Suppressor macrophage treated with lipopolysaccharide for 1 hour (primary cell): ENCODE data around the gene HOXA2.
A peak's percentile ranks its signal among the peaks of the same experiment; 100 is the strongest.

Experiments used
- DNase-seq, 3 donors: peaks; one replicate each; pipeline ENCODE4 v3.0.0-alpha.2; 2020 to 2022

Gene HOXA2

DNA sequence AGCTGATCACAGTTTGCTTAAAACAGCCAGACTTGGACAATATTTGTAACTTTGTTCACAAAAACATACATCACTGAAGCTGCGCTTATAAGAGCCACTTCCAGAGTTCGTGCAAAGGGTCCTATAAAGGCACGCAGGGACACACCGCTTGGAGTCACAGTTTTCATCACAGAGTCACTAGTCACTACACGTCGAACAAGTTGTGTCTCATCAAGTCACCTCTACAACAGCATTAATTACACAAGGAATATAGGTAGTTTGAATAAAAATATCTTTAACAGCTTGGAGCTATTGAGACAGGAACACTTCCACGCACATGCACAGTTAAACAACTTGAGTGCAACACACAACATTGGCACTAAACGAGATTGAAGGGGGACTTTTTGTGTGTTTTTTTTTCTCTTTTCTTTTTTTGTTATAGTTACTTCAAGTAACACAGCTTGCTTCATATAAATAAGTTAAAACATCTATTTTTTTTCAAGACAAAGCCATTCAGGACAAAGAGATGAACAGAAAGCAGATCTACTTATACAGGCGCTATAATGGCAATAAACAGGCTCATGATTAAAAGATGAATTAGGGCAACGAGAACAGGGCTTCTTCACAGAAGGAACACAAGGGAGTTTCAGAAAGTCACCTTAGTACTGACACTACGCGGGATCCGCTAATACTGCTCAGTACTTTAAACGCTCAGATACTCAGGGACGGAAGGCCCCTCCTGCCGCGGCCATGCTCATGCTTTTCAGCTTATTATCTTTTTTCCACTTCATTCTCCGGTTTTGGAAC lies 38.8 kb upstream of the HOXA2 start:
- DNase-seq: no peak

- no peak for DNase-seq
Observed at GRCh38 chr7:27140126-27140857, 37.8 kb upstream of the HOXA2 start.

GRCh38 chr7:27139334-27140125 lies 37.0 kb upstream of the HOXA2 start:
- DNase-seq: no peak

- no peak for DNase-seq
Observed at GRCh38 chr7:27138985-27139333, 36.5 kb upstream of the HOXA2 start.

DNA sequence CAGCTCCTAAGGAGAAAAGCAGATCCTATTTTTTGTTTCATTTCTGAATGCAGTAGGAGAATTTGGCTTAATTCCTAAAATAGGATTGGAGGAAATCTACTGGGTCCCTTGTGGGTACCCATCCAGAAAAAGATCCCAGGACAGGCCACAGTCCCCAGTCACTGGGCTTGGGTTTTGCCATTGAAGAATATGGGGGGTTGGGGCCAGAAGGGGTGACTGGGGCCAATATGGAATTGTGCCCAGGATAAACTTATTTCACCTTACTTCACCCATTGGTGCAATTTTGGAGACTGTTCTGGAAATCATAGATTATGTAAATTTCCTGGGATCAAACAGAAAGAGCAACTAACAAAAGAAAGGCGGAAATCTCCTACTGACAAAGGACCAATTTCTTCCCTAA lies 36.0 kb upstream of the HOXA2 start:
- no peak for DNase-seq

- no peak for DNase-seq
Observed at GRCh38 chr7:27137640-27138315, 35.3 kb upstream of the HOXA2 start.

DNA sequence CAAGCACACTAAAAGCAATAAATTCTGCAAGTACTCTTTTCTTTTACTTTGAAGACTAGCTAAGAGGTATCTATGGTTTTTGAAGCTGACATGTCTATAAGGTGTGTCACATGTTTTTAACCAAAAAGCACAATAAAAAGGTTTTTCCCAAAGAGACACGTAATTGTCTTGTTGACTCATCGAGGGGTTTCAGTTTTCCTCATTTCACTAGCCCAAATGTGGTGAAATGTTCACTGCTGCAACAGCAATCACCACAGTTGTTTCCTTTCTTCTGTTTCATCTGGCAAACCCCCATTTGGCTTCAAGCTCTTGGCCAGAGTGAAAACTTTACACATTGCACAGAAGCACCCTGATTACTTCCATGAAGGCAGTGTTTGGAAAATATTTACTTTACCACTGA lies 31.9 kb upstream of the HOXA2 start:
- peak; percentile 88 to 98 (median 97) for DNase-seq

DNA sequence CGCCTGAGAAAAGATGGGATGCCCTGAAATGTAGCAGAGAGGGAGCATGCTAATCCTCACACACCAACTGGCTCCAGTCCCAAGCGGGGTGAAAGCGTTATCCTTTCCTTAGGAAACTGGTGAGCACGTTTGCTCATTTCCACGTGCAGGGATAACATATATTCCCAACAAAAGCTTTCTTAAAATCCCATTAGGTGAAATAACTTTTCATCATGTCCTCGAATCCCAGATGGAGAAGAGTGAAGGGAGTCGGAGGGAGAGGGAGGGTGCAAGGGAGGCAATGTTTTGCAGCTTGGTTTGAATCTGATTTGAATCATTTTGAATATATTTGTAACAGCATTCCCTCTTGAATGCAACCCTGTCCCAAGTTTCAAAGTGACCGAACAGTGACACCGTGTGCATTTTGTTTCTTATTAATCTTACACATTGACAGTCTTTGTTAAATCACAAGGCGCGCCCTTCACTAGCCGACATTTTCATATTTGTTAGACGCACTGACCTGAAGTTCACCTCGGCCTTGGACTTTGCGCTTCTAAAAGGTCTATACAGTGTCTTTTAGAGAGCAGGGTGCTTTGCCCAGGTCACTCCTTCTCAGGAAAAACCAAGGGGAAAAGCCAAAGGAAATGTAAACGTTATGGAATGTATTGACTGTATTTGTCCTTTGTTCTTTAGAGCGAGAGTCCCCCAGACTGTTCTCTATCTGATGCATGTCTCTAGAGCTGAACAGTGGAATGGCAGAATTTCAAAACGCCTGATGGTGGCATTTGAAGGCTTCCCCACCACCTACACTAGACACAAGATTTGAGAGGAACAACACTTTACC lies 31.1 kb upstream of the HOXA2 start:
- DNase-seq: peak in 1 of 3 donors; percentile 43

DNA sequence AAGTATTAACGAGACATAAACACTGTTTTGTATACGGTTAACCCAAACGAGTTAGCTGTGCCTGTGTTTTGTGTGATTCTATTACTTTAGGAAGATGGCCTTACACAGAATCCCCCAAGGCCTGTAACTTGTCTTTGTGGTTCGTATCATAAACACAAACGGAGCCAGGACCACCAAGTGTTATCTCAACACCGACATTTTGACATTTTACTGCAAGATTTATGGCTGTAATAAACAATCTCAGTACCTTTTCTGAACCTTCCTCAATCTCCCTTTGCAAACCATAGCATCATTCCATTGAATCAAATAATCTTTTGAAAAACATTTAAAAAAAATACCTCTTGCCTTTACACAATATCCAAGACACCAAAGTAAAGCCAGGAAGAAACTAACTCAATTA lies 30.5 kb upstream of the HOXA2 start:
- no peak for DNase-seq

DNA sequence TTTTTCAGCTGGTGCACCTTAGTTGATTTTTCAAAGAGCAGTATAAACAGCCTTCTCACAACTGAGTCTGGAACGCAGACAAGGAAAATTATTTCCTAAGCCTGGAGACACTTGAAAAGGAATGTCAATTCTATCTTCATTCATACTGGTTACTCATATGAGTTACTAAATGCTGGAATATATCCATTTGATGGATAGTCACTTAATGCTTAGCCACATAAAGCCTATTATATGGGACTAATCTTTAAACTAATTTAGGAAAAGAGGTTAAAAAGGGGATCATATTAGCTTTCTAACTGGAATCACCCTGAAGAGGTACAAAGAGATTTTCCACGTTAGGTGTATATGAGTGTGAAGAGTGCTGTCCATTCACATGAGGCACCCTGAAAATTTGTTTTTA lies 29.7 kb upstream of the HOXA2 start:
- DNase-seq: no peak

- no peak for DNase-seq
Observed at GRCh38 chr7:27131390-27131819, 28.9 kb upstream of the HOXA2 start.

GRCh38 chr7:27130540-27131389 lies 28.3 kb upstream of the HOXA2 start, which contains the start of gene HOXA4:
Gene HOXA4 (minus strand): TSS chr7:27130757. CDS start chr7:27130733, 24 bp downstream.
- peak; percentile 73 to 95 (median 83) for DNase-seq

DNA sequence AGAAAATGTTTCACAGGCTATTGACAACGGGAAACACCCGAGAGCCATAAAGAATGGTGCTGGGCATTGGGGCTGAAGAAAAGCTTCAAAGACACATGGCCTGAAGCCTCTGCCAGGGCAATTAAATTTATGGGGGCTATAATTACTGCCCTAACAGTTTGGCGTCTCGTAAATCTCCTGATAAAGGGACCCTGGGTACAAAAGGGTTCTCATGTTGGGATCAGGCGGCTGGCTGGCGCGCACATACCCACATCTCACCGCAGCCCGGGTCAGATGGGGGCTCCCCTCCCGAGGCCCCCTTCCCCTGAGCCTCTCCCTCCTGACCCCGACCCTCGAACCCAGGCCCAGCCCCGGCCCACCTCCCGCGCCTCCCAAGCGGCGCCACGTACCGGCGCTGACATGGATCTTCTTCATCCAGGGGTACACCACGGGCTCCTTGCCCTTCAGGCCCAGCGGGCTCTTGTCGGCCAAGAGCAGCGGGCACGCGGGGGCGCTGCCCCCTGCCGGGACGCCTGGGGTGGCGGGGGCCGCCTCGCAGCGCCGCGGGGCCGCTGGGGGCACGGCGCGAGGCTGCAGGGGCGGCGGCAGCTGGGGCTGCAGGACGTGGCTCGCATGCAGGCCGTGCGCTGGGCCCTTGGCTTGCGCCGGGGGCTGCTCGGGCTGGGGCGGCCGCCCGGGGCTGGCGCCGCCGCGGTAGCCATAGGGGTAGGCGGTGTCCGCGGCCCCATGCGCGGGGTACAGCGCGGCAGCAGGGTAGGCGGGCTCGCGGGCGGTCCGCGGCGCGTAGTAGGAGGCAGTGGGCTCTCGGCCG lies 27.5 kb upstream of the HOXA2 start:
- peak in 1 of 3 donors; percentile 53 for DNase-seq

GRCh38 chr7:27128776-27129728 lies 26.6 kb upstream of the HOXA2 start:
- no peak for DNase-seq

DNA sequence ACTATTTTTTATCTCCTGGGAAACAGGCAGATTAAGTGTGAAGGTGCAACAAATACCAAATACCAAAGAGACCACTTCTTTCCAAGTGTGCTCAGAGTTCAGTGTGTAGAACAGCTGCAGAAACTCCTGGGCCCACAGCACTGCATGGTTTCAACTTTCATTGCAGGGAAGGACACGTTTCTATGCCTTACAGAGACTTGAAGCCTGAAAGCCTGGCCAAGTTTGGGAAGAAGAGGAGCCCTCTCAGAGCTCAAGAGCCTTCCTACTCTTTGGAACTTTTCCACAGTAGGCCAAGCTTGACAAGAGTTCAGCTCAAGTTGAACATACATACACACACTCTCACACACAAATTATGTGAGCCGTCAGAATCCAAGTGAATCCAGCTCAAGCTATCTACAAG lies 25.6 kb upstream of the HOXA2 start:
- no peak for DNase-seq

GRCh38 chr7:27126596-27127327 lies 24.3 kb upstream of the HOXA2 start:
- DNase-seq: no peak

DNA sequence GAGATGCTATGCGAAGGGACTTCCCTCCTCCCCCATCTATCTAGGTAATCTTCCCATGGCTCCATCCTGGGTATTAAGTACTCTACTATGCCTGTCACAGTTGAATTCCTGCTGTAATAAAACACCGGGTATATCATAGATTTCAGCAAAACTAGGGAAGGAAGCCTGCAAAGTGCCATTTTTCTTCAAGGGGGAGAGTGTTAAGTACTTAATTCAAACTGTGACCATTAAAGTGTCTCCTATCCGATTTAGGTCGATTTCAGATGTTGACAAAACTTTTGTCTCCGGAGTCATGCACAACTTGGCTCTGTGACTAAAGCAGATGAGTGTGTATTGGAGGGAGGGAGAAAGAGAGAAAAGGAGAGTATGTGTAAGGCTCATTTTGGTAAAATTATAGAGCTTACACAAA lies 23.5 kb upstream of the HOXA2 start:
- DNase-seq: no peak
